ENCODE measurements around the gene ATP1A2.

GRCh38 chr1:160188341-160188740, 72.8 kb downstream of the ATP1A2 start:
- TF ChIP-seq CTCF (IDR thresholded peaks at IDR 0.05) (no peak), EZH2 (IDR thresholded peaks at IDR 0.05; ENCODE audit: borderline replicate concordance, insufficient read depth, low read depth, low read length, poor library complexity, severe bottlenecking) (no peak)
